GM12875 (cell line): Measurements from ENCODE around the gene SPACA7.

Experiments used
- H3K4me3 ChIP-seq: one replicate; pipeline ENCODE4 v1.5.1; 2011; ENCODE audit warnings: low read depth, low read length, control low read depth
- TF ChIP-seq, protein P1 (sequence below): IDR thresholded peaks from 2 replicates; pipeline ENCODE4 v1.5.1; 2011; ENCODE audit warnings: low read depth, mild to moderate bottlenecking, control low read depth, inconsistent platforms, low read length, moderate library complexity, borderline replicate concordance; ENCODE audit not compliant: insufficient read depth

SPACA7 gene

GRCh38 chr13:112332727-112333126, 43.4 kb upstream of the SPACA7 start:
- H3K4me3 ChIP-seq: no peak overlapping the region
- TF ChIP-seq, protein P1, sequence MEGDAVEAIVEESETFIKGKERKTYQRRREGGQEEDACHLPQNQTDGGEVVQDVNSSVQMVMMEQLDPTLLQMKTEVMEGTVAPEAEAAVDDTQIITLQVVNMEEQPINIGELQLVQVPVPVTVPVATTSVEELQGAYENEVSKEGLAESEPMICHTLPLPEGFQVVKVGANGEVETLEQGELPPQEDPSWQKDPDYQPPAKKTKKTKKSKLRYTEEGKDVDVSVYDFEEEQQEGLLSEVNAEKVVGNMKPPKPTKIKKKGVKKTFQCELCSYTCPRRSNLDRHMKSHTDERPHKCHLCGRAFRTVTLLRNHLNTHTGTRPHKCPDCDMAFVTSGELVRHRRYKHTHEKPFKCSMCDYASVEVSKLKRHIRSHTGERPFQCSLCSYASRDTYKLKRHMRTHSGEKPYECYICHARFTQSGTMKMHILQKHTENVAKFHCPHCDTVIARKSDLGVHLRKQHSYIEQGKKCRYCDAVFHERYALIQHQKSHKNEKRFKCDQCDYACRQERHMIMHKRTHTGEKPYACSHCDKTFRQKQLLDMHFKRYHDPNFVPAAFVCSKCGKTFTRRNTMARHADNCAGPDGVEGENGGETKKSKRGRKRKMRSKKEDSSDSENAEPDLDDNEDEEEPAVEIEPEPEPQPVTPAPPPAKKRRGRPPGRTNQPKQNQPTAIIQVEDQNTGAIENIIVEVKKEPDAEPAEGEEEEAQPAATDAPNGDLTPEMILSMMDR: no peak

- TF ChIP-seq, protein P1: no peak
- no peak overlapping the region for H3K4me3 ChIP-seq
These were observed 42.2 kb upstream of the SPACA7 start for GRCh38 chr13:112333756-112334543.

DNA sequence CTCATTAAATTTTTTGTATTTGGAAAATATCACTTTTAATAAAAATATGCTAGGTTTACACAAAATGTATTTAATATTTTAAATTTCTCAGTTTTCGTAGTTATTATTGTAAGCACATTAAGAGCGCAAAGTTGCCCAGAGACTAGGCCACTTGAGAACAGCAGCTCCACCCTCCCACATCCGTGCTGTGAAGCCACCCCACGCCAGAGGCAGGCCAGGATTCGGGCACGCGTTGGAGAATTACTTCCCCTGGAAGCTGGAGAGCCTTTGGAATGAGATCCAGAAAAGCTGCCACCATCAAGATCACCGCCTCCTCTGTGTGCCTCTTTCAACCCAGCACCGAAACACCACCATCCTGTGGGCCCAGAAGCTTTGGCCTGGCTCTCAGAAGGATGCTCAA, 41.0 kb upstream of the SPACA7 start:
- H3K4me3 ChIP-seq: no peak overlapping the region
- TF ChIP-seq, protein P1: no peak

DNA sequence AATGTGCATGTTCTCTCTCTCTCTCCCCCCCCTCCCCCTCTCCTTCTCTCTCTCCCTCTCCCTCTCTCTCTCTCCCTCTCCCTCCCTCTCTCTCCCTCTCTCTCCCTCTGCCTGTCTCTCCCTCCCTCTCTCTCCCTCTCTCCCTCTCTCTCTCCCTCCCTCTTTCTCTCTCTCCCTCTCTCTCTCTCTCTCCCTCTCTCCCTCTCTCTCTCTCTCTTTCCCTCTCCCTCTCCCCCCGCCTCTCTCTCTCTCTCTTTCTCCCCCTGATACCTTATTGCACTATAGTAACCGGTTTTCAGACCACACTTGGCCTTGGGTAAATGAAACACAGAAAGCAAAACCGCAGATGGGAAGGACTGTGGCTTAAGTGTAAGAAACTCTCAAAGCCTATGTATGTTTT, 34.7 kb upstream of the SPACA7 start:
- H3K4me3 ChIP-seq: no peak overlapping the region
- TF ChIP-seq, protein P1: no peak

- no peak overlapping the region for H3K4me3 ChIP-seq
- TF ChIP-seq, protein P1: no peak
These were observed 34.0 kb upstream of the SPACA7 start for GRCh38 chr13:112341976-112342735.

GRCh38 chr13:112342841-112343361, 33.3 kb upstream of the SPACA7 start:
- H3K4me3 ChIP-seq: no peak overlapping the region
- TF ChIP-seq, protein P1: no peak
